ENCODE results near the gene GAGE12C.
"Not testable (repeated sequence)": the region's sequence is repeated elsewhere in the genome, so short reads cannot be mapped to it uniquely, and the experiment has no call there.

GAGE12C gene

GRCh38 chrX:49531877-49532276 lies at the start of gene GAGE12C:
GAGE12C (plus strand) TSS chrX:49532177; CDS start chrX:49533332, 1,155 bp downstream.
- not testable (repeated sequence) for DNase-seq

GRCh38 chrX:49541433-49541832 lies 9.5 kb downstream of the GAGE12C start, which contains the start of gene GAGE12D:
GAGE12D (plus strand) TSS chrX:49541733; CDS start chrX:49542888, 1,155 bp downstream.
- not testable (repeated sequence) for DNase-seq

GRCh38 chrX:49550989-49551388 lies 19.0 kb downstream of the GAGE12C start, which contains the start of gene GAGE12E:
GAGE12E (plus strand) TSS chrX:49551289; CDS start chrX:49552444, 1,155 bp downstream.
- DNase-seq, result not testable (repeated sequence)

GRCh38 chrX:49560542-49560941 lies 28.6 kb downstream of the GAGE12C start, which contains the start of gene GAGE12F:
GAGE12F (plus strand) TSS chrX:49560842; CDS start chrX:49561997, 1,155 bp downstream.
- not testable (repeated sequence) for DNase-seq

- not testable (repeated sequence) for DNase-seq
Observed at GRCh38 chrX:49568728-49569127, 36.8 kb downstream of the GAGE12C start.

GRCh38 chrX:49569152-49569551 lies 37.2 kb downstream of the GAGE12C start:
- DNase-seq, result not testable (repeated sequence)

GRCh38 chrX:49570100-49570499 lies 38.1 kb downstream of the GAGE12C start, which contains the start of gene GAGE12G:
GAGE12G (plus strand) TSS chrX:49570400; CDS start chrX:49571555, 1,155 bp downstream.
- not testable (repeated sequence) for DNase-seq

GRCh38 chrX:49579649-49580048 lies 47.7 kb downstream of the GAGE12C start, which contains the start of gene GAGE12H:
GAGE12H (plus strand) TSS chrX:49579949; CDS start chrX:49581104, 1,155 bp downstream.
- not testable (repeated sequence) for DNase-seq

Measured in nucleus accumbens (tissue), 56 donors.